GM21367 (cell line): Measurements from ENCODE around the gene SNRNP40.
A peak's percentile ranks its signal among the peaks of the same experiment; 100 is the strongest.

ENCODE experiments used
- ATAC-seq: cut with Tn5 transposase; IDR thresholded peaks from one replicate; pipeline ENCODE4 v1.9.1; 2021; ENCODE audit not compliant: unreplicated experiment

The SNRNP40 gene

GRCh38 chr1:31296486-31297276 lies at the start of gene SNRNP40, which contains the start of gene ZCCHC17:
TSS of gene SNRNP40 (minus strand) at chr1:31296788. CDS start at chr1:31296751, 37 bp downstream.
TSS of gene ZCCHC17 (plus strand) at chr1:31297032. CDS start at chr1:31310099, 13,067 bp downstream.
- ATAC-seq, result peak; percentile 90

GRCh38 chr1:31345635-31346034 lies 49.0 kb upstream of the SNRNP40 start:
- ATAC-seq, result no peak

- no peak for ATAC-seq
These were observed 47.9 kb upstream of the SNRNP40 start for GRCh38 chr1:31344503-31344902.

GRCh38 chr1:31336687-31337467 lies 40.3 kb upstream of the SNRNP40 start:
- no peak for ATAC-seq

GRCh38 chr1:31335007-31335406 lies 38.4 kb upstream of the SNRNP40 start:
- ATAC-seq, result no peak

- ATAC-seq, result no peak
These were observed 30.8 kb upstream of the SNRNP40 start for GRCh38 chr1:31327381-31327780.

GRCh38 chr1:31326461-31326860 lies 29.9 kb upstream of the SNRNP40 start:
- ATAC-seq, result no peak

GRCh38 chr1:31324992-31325391 lies 28.4 kb upstream of the SNRNP40 start:
- no peak for ATAC-seq

- no peak for ATAC-seq
These were observed 27.5 kb upstream of the SNRNP40 start for GRCh38 chr1:31324093-31324492.

- no peak for ATAC-seq
These were observed 21.6 kb upstream of the SNRNP40 start for GRCh38 chr1:31318146-31318545.

- no peak for ATAC-seq
These were observed 19.3 kb upstream of the SNRNP40 start for GRCh38 chr1:31315902-31316301.

- no peak for ATAC-seq
These were observed 13.6 kb upstream of the SNRNP40 start for GRCh38 chr1:31310198-31310597.

- ATAC-seq, result no peak
These were observed 11.4 kb upstream of the SNRNP40 start for GRCh38 chr1:31308036-31308435.

- ATAC-seq, result no peak
These were observed 9.7 kb upstream of the SNRNP40 start for GRCh38 chr1:31306278-31306677.

- ATAC-seq, result no peak
These were observed 6.3 kb upstream of the SNRNP40 start for GRCh38 chr1:31302709-31303441.

GRCh38 chr1:31300193-31300592 lies 3.6 kb upstream of the SNRNP40 start:
- ATAC-seq, result no peak

- no peak for ATAC-seq
These were observed 2.8 kb upstream of the SNRNP40 start for GRCh38 chr1:31299365-31299764.

- ATAC-seq, result peak; percentile 6
These were observed 974 bp upstream of the SNRNP40 start for GRCh38 chr1:31297277-31298247.

GRCh38 chr1:31295874-31296485 lies 608 bp downstream of the SNRNP40 start:
- ATAC-seq, result no peak

- ATAC-seq, result no peak
These were observed 7.6 kb downstream of the SNRNP40 start for GRCh38 chr1:31289021-31289420.
